K562 (cell line): ENCODE results near the gene PIK3C2B. TPM values are rescaled to one million over a fixed set of nuclear protein-coding genes. Genes with fewer than 3 reads are reported as not detected.

Source experiments
- BRD9 ChIP-seq: fragments of 450-650 bp; IDR thresholded peaks from 2 replicates; pipeline ENCODE4 v1.6.1; 2018; ENCODE audit warnings: low read depth; ENCODE audit not compliant: partially characterized antibody
- CBFA2T3 ChIP-seq: fragments of 450-650 bp; IDR thresholded peaks from 2 replicates; pipeline ENCODE4 v1.6.1; 2017
- CBFB ChIP-seq: sonication (generic); formaldehyde crosslinking; IDR thresholded peaks from 2 replicates; pipeline ENCODE4 v1.4.0; 2020; ENCODE audit warnings: mild to moderate bottlenecking, missing genetic modification reagents
- CCAR2 ChIP-seq: fragments of 200-400 bp; formaldehyde crosslinking; IDR thresholded peaks from 2 replicates; pipeline ENCODE4 v1.6.1; 2017; ENCODE audit warnings: mild to moderate bottlenecking, low read depth, low read length
- DNMT1 ChIP-seq: fragments of 450-650 bp; IDR thresholded peaks from 2 replicates; pipeline ENCODE4 v1.6.1; 2016; ENCODE audit warnings: antibody characterized with exemption, mild to moderate bottlenecking
- FOXK1 ChIP-seq: sonication (generic); formaldehyde crosslinking; IDR thresholded peaks from 2 replicates; pipeline ENCODE4 v1.8.0; 2022; ENCODE audit warnings: missing genetic modification reagents, mild to moderate bottlenecking, borderline replicate concordance
- HNRNPL ChIP-seq: fragments of 200-400 bp; formaldehyde crosslinking; IDR thresholded peaks from 2 replicates; pipeline ENCODE4 v1.6.1; 2017; ENCODE audit warnings: low read depth, mild to moderate bottlenecking, low read length
- HOXB6 ChIP-seq: fragments of 250-450 bp; sonication (Bioruptor Pico); IDR thresholded peaks from 2 replicates; pipeline ENCODE4 v1.5.1; 2022; ENCODE audit warnings: mild to moderate bottlenecking, borderline replicate concordance
- KLF10 ChIP-seq: fragments of 250-450 bp; sonication (Bioruptor Pico); IDR thresholded peaks from 2 replicates; pipeline ENCODE4 v1.6.1; 2021; ENCODE audit warnings: matching md5 sums
- MAFF ChIP-seq: IDR thresholded peaks from 2 replicates; pipeline ENCODE4 v1.6.1; 2012; ENCODE audit warnings: low read length, improper control_type of control experiment
- MTA1 ChIP-seq: fragments of 450-650 bp; IDR thresholded peaks from 2 replicates; pipeline ENCODE4 v1.6.1; 2017; ENCODE audit warnings: borderline replicate concordance
- RBM25 ChIP-seq: fragments of 200-400 bp; formaldehyde crosslinking; IDR thresholded peaks from 2 replicates; pipeline ENCODE4 v1.6.1; 2018; ENCODE audit warnings: low read length, low read depth, moderate library complexity; ENCODE audit not compliant: severe bottlenecking
- RBM39 ChIP-seq: fragments of 200-400 bp; formaldehyde crosslinking; optimal IDR thresholded peaks from 2 replicates; pipeline ENCODE3; 2018; ENCODE audit warnings: low read depth, low read length
- SMARCA5 ChIP-seq: fragments of 450-650 bp; IDR thresholded peaks from 2 replicates; pipeline ENCODE4 v1.6.1; 2016
- SRSF3 ChIP-seq: fragments of 200-400 bp; formaldehyde crosslinking; IDR thresholded peaks from 2 replicates; pipeline ENCODE4 v1.6.1; 2016; ENCODE audit warnings: mild to moderate bottlenecking, low read length, moderate library complexity; ENCODE audit not compliant: insufficient read depth
- TCFL5 ChIP-seq: fragments of 250-450 bp; sonication (Bioruptor Pico); conservative IDR thresholded peaks from 2 replicates; pipeline ENCODE4 v1.6.1; 2021; ENCODE audit warnings: mild to moderate bottlenecking, moderate library complexity, matching md5 sums
- U2AF1 ChIP-seq: fragments of 200-400 bp; formaldehyde crosslinking; optimal IDR thresholded peaks from 2 replicates; pipeline ENCODE3; 2017; ENCODE audit warnings: mild to moderate bottlenecking, low read depth, low read length, moderate library complexity
- ZNF354B ChIP-seq: fragments of 250-450 bp; sonication (Bioruptor Pico); IDR thresholded peaks from 2 replicates; pipeline ENCODE4 v1.4.0; 2020
- ZNF668 ChIP-seq: fragments of 250-450 bp; sonication (Bioruptor Pico); IDR thresholded peaks from 2 replicates; pipeline ENCODE4 v1.8.0; 2022; ENCODE audit warnings: mild to moderate bottlenecking, inconsistent platforms
- polyA plus RNA-seq, 8 experiments: library from polyadenylated mRNA; depleted of rRNA in 4 of 8; stranded (reverse) in 5 of 8; unstranded in 3 of 8; fragments of >200 nt; fragmentation: Nextera tagmentation in 2 of 8; fragmentation: Illumina TruSeq in 1 of 8; extraction: Ambion mirVana in 2 of 8; extraction: Trizol in 1 of 8; gene quantifications; 2 replicates each; pipeline versions ENCODE4 v1.2.1 to v1.2.3, GENCODE V29; 2011 to 2014; ENCODE audit warnings: inconsistent platforms in 1 of 8, missing spikeins in 1 of 8
- total RNA-seq, 7 experiments: library from RNA; depleted of rRNA in 6 of 7; stranded (reverse); fragments of >200 nt in 6 of 7; fragmentation: Illumina TruSeq in 2 of 7; extraction: Trizol in 2 of 7; gene quantifications; 2 replicates each; pipeline versions ENCODE4 v1.2.1 to v1.2.3, GENCODE V29; 2011 to 2021; ENCODE audit warnings: low replicate concordance in 1 of 7
- TF ChIP-seq, protein P1 (sequence below): sonication (generic); formaldehyde crosslinking; IDR thresholded peaks from 2 replicates; pipeline ENCODE4 v1.8.1; 2023; ENCODE audit warnings: mild to moderate bottlenecking, missing genetic modification reagents
- TF ChIP-seq, protein P2 (sequence below): fragments of 450-650 bp; IDR thresholded peaks from 2 replicates; pipeline ENCODE4 v1.6.1; 2016
- TF ChIP-seq, protein P3 (sequence below), 2 experiments: fragments of 450-650 bp in 1 of 2; sonication (generic) in 1 of 2; formaldehyde crosslinking in 1 of 2; IDR thresholded peaks in 1 of 2; conservative IDR thresholded peaks in 1 of 2; 2 replicates each; pipeline versions ENCODE4 v1.6.1 to v1.8.1; 2016 to 2023; ENCODE audit warnings: mild to moderate bottlenecking in 2 of 2, moderate library complexity in 2 of 2, inconsistent platforms in 1 of 2, missing genetic modification reagents in 1 of 2
- TF ChIP-seq, protein P4 (sequence below): fragments of 250-450 bp; sonication (Bioruptor Pico); IDR thresholded peaks from 2 replicates; pipeline ENCODE4 v1.4.0; 2020; ENCODE audit warnings: mild to moderate bottlenecking, moderate library complexity

The PIK3C2B gene
- total and polyA plus RNA-seq, 9 of the 15 experiments (the other 6 are each of a cell fraction or from before 2014, with no cell fraction given): 0.10 to 2.9 (median 0.72) TPM

DNA sequence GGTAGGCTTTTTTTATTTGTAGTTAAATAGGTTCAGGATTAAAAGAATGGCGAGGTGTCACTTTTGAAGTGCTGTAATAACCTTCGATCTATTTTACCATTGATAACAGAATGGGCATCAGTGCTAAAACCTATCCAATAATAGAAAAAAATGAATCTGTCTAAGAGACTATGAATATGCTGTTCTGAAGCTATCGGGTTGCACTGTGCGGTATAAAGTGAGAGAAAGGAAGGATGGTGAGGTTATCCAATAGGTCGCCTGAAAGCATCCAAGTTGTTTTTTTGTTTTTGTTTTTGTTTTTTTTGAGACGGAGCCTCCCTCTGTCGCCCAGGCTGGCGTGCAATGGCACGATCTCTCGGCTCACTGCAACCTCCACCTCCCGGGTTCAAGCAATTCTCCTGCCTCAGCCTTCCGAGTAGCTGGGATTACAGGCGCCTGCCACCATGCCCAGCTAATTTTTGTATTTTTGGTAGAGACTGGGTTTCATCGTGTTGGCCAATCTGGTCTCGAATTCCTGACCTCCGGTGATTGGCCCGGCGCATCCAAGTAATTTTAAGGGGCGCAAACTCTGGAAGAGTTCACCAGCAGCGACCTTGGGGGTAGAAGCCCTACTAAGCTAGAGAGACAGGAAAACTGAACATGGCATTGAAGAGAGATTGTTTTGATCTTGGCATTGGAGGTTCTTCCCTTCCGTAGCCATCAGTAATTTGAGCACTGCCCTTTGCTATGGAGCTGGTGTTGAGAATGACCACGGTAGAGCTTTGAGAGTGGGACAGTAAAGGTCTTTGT is 12.9 kb upstream of the PIK3C2B start (continued):
- TF ChIP-seq FOXK1 (CRISPR knock-in tag) (no peak), RBM39 (no peak), KLF10 (CRISPR knock-in tag) (no peak), SRSF3 (no peak), TCFL5 (CRISPR knock-in tag) (no peak), BRD9 (no peak), ZNF354B (CRISPR knock-in tag) (no peak), MAFF (no peak), RBM25 (no peak), CBFA2T3 (no peak), CCAR2 (no peak), DNMT1 (0 out of 2 replicates have a peak, but pooled peaks have one; percentile 25), HOXB6 (CRISPR knock-in tag) (no peak), SMARCA5 (no peak), HNRNPL (no peak), CBFB (CRISPR knock-in tag) (no peak), ZNF668 (CRISPR knock-in tag) (no peak), MTA1 (no peak; the same call in 1 of the 2 replicates), U2AF1 (no peak)
- TF ChIP-seq, protein P1, sequence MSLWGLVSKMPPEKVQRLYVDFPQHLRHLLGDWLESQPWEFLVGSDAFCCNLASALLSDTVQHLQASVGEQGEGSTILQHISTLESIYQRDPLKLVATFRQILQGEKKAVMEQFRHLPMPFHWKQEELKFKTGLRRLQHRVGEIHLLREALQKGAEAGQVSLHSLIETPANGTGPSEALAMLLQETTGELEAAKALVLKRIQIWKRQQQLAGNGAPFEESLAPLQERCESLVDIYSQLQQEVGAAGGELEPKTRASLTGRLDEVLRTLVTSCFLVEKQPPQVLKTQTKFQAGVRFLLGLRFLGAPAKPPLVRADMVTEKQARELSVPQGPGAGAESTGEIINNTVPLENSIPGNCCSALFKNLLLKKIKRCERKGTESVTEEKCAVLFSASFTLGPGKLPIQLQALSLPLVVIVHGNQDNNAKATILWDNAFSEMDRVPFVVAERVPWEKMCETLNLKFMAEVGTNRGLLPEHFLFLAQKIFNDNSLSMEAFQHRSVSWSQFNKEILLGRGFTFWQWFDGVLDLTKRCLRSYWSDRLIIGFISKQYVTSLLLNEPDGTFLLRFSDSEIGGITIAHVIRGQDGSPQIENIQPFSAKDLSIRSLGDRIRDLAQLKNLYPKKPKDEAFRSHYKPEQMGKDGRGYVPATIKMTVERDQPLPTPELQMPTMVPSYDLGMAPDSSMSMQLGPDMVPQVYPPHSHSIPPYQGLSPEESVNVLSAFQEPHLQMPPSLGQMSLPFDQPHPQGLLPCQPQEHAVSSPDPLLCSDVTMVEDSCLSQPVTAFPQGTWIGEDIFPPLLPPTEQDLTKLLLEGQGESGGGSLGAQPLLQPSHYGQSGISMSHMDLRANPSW (CRISPR knock-in tag): no peak
- TF ChIP-seq, protein P2, sequence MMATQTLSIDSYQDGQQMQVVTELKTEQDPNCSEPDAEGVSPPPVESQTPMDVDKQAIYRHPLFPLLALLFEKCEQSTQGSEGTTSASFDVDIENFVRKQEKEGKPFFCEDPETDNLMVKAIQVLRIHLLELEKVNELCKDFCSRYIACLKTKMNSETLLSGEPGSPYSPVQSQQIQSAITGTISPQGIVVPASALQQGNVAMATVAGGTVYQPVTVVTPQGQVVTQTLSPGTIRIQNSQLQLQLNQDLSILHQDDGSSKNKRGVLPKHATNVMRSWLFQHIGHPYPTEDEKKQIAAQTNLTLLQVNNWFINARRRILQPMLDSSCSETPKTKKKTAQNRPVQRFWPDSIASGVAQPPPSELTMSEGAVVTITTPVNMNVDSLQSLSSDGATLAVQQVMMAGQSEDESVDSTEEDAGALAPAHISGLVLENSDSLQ: no peak
- TF ChIP-seq, protein P3, sequence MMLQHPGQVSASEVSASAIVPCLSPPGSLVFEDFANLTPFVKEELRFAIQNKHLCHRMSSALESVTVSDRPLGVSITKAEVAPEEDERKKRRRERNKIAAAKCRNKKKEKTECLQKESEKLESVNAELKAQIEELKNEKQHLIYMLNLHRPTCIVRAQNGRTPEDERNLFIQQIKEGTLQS (IDR thresholded peaks at IDR 0.05): no peak
- TF ChIP-seq, protein P3 (CRISPR knock-in tag; conservative IDR thresholded peaks at IDR 0.05): no peak
- TF ChIP-seq, protein P4, sequence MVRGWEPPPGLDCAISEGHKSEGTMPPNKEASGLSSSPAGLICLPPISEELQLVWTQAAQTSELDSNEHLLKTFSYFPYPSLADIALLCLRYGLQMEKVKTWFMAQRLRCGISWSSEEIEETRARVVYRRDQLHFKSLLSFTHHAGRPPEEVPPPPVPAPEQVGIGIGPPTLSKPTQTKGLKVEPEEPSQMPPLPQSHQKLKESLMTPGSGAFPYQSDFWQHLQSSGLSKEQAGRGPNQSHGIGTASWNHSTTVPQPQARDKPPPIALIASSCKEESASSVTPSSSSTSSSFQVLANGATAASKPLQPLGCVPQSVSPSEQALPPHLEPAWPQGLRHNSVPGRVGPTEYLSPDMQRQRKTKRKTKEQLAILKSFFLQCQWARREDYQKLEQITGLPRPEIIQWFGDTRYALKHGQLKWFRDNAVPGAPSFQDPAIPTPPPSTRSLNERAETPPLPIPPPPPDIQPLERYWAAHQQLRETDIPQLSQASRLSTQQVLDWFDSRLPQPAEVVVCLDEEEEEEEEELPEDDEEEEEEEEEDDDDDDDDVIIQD (CRISPR knock-in tag): no peak
